ENCODE data around the gene AREL1.

AREL1 gene

GRCh38 chr14:74697976-74698375 lies 14.9 kb downstream of the AREL1 start:
- DNase-seq: no peak

- DNase-seq: no peak
Measured at GRCh38 chr14:74697543-74697942, 15.3 kb downstream of the AREL1 start.

- DNase-seq: no peak
Measured at GRCh38 chr14:74697011-74697410, 15.9 kb downstream of the AREL1 start.

- no peak for DNase-seq
Measured at GRCh38 chr14:74695406-74695805, 17.5 kb downstream of the AREL1 start.

GRCh38 chr14:74693191-74693590 lies 19.7 kb downstream of the AREL1 start:
- no peak for DNase-seq

DNA sequence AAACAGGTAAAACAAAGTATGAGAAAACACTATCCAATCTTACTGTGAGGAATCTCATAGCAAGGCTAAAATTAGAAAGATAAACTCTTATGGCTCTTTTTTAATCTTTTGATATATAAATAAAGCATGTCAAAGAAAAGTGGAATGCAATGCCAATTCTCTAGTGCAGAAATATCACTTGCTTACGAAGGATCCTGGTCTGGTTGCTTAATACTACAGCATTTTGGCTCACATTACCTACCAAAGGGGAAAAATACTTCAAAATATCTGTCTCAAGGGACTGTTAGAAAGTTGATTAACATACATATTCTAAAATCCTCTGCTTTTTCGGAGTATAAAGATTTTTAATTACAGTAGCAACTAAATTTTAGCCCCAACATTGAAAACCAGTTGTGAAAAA lies 21.4 kb downstream of the AREL1 start:
- DNase-seq: no peak

DNA sequence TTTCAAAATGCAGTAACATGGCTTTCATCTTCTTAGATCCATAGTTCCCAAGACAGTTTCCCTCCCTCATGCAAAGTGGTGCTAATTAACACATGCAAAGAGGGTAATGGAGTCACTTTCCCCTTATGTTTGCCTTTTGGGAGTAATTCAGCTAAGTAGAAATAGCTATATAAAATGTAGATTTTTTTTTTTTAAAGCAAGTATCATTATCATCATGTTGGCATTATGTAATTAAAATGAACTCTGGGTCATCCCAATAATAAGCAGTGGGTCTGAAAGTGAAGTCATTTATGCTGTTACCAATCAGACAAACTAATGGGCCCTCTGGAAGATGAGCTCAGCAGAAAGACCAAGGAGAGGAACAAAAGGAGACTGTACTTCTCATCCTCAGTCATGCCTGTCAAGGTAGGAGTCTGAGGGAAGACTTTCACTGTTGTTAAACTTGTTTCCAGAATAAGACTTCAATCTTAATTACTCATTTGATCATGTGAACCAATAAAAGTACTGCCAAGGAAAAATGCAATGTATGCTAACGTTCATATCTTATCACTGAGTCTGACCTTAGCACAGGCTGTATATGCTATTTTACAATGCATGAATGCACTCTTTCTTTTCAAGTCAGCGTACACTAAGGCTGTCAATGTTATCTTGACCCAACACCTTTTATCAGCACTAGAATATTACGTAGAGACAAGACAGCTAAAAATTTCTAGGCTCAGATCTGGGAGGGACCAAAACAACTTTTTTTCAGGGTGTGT lies 26.8 kb downstream of the AREL1 start:
- no peak for DNase-seq

- no peak for DNase-seq
Measured at GRCh38 chr14:74685056-74685455, 27.8 kb downstream of the AREL1 start.

- no peak for DNase-seq
Measured at GRCh38 chr14:74684434-74684833, 28.4 kb downstream of the AREL1 start.

- no peak for DNase-seq
Measured at GRCh38 chr14:74683406-74683805, 29.5 kb downstream of the AREL1 start.

- no peak for DNase-seq
Measured at GRCh38 chr14:74682169-74682952, 30.5 kb downstream of the AREL1 start.

- DNase-seq: no peak
Measured at GRCh38 chr14:74675219-74675618, 37.7 kb downstream of the AREL1 start.

DNA sequence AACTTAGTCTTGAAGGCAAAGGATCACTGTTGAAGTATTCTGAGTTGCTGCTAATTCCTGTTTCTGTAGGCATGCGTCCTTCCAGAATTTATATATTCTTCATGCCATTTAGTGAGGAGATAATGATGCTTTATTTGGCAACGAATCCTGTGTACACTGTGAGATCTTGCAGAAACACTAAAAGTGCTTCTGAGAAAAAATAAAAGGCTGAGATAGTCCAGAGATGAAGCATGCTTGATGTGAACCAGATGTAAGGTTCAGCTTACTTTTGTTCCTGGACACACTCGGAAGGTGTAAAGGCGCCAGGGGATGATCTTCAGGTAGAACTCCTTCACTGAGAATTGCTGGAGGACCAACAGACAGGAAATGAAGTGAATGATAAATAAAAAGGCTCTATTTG lies 39.1 kb downstream of the AREL1 start:
- DNase-seq: no peak

DNA sequence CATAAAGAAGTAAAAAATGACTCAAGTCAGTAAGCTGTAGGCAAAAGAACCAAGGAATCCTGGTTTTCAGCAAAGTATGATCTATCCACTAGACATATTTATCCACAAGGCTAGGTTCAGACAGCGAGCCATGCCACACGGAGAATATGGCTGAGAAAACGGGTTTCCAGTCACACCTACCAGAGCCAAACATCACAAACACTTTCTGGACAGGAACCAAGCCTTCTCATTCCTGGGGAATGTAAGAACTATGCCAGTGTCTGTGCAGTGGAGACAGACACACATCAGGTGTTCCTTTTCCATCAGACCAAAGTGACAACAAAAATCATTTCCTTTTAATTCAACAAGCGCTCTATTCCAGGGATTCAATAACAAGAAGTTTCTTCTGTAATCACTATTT lies 41.1 kb downstream of the AREL1 start:
- no peak for DNase-seq

DNA sequence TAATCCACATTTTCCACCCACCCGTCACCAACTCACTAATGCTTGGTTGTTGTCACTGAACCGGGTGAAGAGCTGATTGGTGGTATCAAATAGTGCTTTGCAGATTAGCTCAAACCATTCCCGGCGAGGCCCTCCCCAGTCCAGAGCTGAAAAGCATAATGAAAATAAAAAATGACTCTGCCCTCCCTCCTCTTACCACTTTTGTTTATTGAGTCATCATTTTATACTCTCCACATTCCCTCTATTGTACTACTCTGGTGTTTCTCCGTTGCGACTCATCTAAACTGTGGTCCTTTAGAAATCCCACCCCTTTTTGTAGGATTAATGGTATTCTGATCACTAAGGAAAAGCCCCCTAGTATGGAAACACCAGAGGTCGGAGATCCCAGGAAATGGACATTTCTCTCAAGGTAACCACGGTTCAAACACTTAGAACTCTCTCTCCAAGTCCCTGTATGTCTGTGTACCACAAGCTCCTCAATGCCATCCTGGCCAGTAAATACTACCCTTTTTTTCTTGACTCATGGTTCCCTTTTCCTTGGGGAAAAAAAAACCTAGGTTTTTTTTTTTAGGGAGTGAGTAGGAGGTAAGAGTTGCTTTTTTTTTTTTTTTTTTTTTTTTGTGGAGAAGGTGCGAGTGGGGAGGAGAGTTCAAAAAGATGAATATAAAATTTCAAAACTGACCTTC lies 42.0 kb downstream of the AREL1 start:
- no peak for DNase-seq

DNA sequence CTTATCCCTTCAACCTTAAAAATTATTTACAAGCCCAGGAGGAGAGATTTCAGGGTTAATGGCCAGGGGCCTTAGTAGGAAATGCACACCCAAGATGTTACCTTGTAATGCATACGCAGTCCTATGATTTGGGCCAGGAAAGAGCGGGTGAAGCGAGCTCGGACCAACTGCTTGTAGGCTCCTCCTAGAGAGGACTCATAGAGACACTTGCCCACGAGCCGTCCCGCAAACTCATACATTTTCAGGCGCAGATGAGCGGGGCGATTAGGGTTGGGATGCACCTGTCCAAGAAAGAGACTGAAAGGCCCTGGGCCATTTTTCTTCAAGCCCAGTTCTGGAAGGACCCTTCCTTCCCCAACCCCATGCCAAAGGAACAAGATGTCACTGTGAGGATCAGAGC lies 43.0 kb downstream of the AREL1 start:
- DNase-seq: no peak

DNA sequence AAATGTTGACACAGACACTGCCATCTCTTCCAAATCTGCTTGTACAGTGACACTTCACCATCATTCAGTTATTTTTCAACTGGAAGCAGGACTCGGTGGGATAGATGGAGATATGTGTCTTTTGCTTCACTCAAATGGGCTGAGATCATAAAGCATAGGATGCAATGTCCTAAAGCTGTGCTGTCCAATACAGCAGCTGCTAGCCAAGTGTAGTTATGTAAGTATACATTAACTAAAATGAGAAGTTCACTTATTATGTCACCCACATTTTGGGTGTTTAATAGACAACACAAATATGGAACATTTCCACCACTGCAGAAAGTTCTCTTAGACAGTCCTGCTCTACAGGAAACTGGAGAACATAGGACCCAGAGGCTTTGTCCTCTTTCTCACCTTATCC lies 43.6 kb downstream of the AREL1 start:
- DNase-seq: no peak

DNA sequence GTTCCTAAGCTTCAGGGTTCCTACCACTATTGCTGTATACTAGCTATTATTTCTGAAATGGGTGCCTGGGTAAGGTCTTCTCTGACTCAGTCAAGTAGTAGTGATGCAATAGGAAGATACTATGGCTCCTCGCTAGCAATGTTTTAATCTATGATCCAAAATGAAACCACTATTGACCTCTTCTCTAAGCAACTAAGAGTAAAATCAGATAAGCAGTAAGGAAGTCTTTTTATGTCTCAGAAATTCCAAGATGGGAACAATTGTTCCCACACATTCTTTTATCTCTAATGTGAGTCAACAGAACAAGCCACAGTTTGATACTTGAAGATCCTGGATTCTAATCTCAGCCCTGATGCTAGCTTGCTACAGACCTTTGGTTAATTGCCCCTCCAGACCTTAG lies 45.1 kb downstream of the AREL1 start:
- DNase-seq: no peak

DNA sequence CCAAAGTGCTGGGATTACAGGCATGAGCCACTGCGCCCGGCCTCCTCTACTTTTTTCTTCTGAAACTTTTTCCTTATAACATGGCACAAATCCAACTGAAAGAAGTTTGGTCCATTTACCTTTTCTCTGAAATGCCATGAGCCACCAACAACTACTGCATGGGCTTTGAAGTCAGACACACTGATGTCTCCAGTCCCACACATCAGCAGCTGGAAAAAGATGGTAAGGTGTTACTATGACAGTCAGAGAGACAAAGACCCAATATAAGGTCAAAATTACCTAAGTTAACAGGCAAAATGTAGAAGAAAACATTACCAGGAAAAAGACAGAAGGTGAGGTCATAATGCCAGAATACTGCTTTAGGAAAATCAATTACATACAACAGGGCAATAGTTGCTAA lies 48.2 kb downstream of the AREL1 start:
- DNase-seq: no peak

DNA sequence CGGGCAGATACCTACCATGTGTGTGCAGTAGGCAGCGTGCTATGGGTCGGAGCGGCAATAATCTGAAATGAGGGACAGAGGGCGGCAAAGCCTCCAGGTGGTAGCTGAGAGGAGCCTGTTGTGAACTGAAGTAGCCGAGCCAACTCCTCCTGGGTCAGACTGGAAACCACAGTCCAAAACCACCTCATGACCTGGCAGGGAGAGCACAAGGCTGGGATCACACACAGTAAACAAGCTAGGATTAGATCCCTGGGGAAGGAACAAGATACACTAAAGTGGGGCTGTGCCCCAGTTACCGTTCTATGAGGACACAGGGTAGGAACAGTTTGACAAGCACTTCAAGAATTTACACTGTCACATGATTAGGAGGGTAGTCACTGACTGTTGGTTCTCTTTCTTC lies 49.0 kb downstream of the AREL1 start:
- DNase-seq: no peak

DNA sequence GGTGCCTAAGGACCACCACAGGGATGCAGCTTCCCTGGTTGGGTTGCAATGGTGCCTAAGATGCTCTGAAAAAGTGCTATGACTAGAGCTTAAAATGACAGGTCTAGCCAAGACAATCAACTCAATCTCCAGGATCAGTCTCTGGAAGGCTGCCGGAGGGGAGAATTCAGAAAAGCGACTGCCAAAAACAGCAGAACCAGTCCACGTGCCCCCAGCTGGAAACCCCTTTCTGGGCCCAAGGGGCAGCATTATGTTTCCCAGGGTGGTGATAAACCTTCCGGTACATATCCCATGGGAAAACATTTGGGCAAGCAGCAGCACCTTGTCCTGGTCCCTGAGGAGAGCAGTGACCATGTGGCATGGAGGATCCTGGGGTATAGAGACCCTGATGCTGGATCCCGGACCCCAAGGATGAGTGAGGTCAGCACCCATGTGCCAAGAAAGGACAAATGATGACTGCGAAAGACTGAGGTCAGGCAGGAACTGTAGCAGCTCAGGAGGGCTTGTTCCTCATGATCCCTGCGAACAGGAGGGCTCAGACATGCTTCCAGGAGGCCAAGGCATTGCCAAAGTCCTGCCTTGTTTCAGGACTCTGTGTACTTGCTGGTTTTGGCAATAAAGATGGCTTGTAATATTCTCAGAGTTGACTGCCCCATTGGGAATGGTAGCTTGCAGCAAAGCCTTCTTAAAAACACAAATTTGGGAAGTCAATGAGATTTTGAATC lies 51.0 kb downstream of the AREL1 start:
- no peak for DNase-seq

GRCh38 chr14:74660863-74661262 lies 52.0 kb downstream of the AREL1 start:
- no peak for DNase-seq

GRCh38 chr14:74660167-74660566 lies 52.7 kb downstream of the AREL1 start:
- DNase-seq: no peak

Data from NCI-H774 (cell line).